OCI-LY1 (cell line): ENCODE data around the gene SNAPC5.

ENCODE experiments used
- H2AFZ ChIP-seq: fragments of 200-600 bp; sonication (generic), shearing (Covaris generic); 2 replicates; pipeline ENCODE4 v1.6.0; 2014; ENCODE audit warnings: antibody characterized with exemption, mild to moderate bottlenecking, low read length
- H3F3A ChIP-seq: fragments of 200-600 bp; sonication (generic), shearing (Covaris generic); 2 replicates; pipeline ENCODE4 v1.6.0; 2014; ENCODE audit warnings: mild to moderate bottlenecking, antibody characterized with exemption, low read length, moderate library complexity; ENCODE audit not compliant: insufficient read depth
- H3K27ac ChIP-seq: fragments of 200-600 bp; sonication (generic); 2 replicates; pipeline ENCODE4 v1.5.1; 2014; ENCODE audit warnings: low read length, mixed run types, mild to moderate bottlenecking, low read depth; ENCODE audit not compliant: poor library complexity, severe bottlenecking
- H3K27me3 ChIP-seq: fragments of 200-600 bp; sonication (generic); 2 replicates; pipeline ENCODE4 v1.6.0; 2014; ENCODE audit warnings: antibody characterized with exemption, mild to moderate bottlenecking, low read length, moderate library complexity; ENCODE audit not compliant: insufficient read depth
- H3K36me3 ChIP-seq: fragments of 200-600 bp; sonication (generic); 2 replicates; pipeline ENCODE4 v1.6.1; 2014; ENCODE audit warnings: mild to moderate bottlenecking, antibody characterized with exemption, low read length, moderate library complexity, mixed read lengths; ENCODE audit not compliant: insufficient read depth
- H3K4me1 ChIP-seq: fragments of 200-600 bp; sonication (generic); 2 replicates; pipeline ENCODE4 v1.5.1; 2014; ENCODE audit warnings: mild to moderate bottlenecking, low read length, moderate library complexity; ENCODE audit not compliant: insufficient read depth, severe bottlenecking
- H3K4me2 ChIP-seq: fragments of 200-600 bp; sonication (generic), shearing (Covaris generic); 2 replicates; pipeline ENCODE4 v1.6.1; 2014; ENCODE audit warnings: low read length
- H3K4me3 ChIP-seq: fragments of 200-600 bp; sonication (generic); 2 replicates; pipeline ENCODE4 v1.5.1; 2014; ENCODE audit warnings: low read length, low read depth, mild to moderate bottlenecking, mixed read lengths; ENCODE audit not compliant: poor library complexity, severe bottlenecking
- H3K79me2 ChIP-seq: fragments of 200-600 bp; shearing (Covaris generic); 2 replicates; pipeline ENCODE4 v1.6.1; 2016; ENCODE audit warnings: mixed run types, low read length, mixed read lengths; ENCODE audit not compliant: insufficient read depth
- H3K9ac ChIP-seq: fragments of 200-600 bp; sonication (generic), shearing (Covaris generic); 2 replicates; pipeline ENCODE4 v1.6.1; 2014; ENCODE audit warnings: mild to moderate bottlenecking, low read length, mixed read lengths
- H3K9me2 ChIP-seq: fragments of 200-600 bp; sonication (generic), shearing (Covaris generic); 2 replicates; pipeline ENCODE4 v1.6.1; 2014; ENCODE audit warnings: low read depth, mild to moderate bottlenecking, low read length, mixed read lengths
- H3K9me3 ChIP-seq: fragments of 200-600 bp; shearing (Covaris generic); 2 replicates; pipeline ENCODE4 v1.6.1; 2014; ENCODE audit warnings: low read length, mixed read lengths
- H4K20me1 ChIP-seq: fragments of 200-600 bp; sonication (generic), shearing (Covaris generic); 2 replicates; pipeline ENCODE4 v1.6.0; 2016; ENCODE audit warnings: mild to moderate bottlenecking, low read length; ENCODE audit not compliant: insufficient read depth
- EZH2 ChIP-seq: fragments of 200-600 bp; sonication (generic), shearing (Covaris generic); IDR thresholded peaks from 2 replicates; pipeline ENCODE4 v1.8.0; 2017; ENCODE audit warnings: borderline replicate concordance, mixed run types, mild to moderate bottlenecking, antibody characterized with exemption, low read length, moderate library complexity, mixed read lengths
- TF ChIP-seq, protein P1 (sequence below): fragments of 200-600 bp; sonication (generic), shearing (Covaris generic); IDR thresholded peaks from 2 replicates; pipeline ENCODE4 v1.5.1; 2017; ENCODE audit warnings: mild to moderate bottlenecking, antibody characterized with exemption, low read length, moderate library complexity, mixed read lengths

The SNAPC5 gene

DNA sequence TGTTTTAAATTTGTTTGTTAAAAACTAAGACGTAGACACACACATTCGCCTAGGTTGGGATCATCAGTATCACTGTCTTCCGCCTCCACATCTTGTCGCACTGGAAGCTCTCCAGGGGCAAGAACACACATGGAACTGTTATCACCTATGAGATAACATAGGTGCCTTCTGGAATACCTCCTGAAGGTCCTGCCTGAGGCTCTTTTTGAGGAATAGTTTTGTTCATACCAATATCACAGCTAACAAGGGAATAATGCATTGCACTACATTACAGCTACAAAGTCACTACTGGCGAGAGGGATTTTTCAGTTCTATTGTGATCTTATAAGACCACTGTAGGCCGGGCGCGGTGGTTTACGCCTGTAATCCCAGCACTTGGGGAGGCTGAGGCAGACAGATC lies 37.5 kb upstream of the SNAPC5 start:
- Histone ChIP-seq H3K9me3 (no peaks in the 10 kb centered on the region), H3K9me2 (no peaks in the 10 kb centered on the region), H3K27me3 (no peaks in the 10 kb centered on the region), H4K20me1 (no peaks in the 10 kb centered on the region), H3K27ac (no peak overlapping the region), H3K36me3 (peaks cover 60% of the 10 kb centered on the region), H3K4me1 (no peaks in the 10 kb centered on the region), H3K4me3 (no peak overlapping the region), H3K4me2 (no peak overlapping the region), H3F3A (peaks cover 6% of the 10 kb centered on the region; the same call in 1 of the 2 replicates), H3K79me2 (no peaks in the 10 kb centered on the region), H3K9ac (no peak overlapping the region), H2AFZ (no peak overlapping the region)
- no peak for TF ChIP-seq EZH2
- TF ChIP-seq, protein P1, sequence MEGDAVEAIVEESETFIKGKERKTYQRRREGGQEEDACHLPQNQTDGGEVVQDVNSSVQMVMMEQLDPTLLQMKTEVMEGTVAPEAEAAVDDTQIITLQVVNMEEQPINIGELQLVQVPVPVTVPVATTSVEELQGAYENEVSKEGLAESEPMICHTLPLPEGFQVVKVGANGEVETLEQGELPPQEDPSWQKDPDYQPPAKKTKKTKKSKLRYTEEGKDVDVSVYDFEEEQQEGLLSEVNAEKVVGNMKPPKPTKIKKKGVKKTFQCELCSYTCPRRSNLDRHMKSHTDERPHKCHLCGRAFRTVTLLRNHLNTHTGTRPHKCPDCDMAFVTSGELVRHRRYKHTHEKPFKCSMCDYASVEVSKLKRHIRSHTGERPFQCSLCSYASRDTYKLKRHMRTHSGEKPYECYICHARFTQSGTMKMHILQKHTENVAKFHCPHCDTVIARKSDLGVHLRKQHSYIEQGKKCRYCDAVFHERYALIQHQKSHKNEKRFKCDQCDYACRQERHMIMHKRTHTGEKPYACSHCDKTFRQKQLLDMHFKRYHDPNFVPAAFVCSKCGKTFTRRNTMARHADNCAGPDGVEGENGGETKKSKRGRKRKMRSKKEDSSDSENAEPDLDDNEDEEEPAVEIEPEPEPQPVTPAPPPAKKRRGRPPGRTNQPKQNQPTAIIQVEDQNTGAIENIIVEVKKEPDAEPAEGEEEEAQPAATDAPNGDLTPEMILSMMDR = no peak

DNA sequence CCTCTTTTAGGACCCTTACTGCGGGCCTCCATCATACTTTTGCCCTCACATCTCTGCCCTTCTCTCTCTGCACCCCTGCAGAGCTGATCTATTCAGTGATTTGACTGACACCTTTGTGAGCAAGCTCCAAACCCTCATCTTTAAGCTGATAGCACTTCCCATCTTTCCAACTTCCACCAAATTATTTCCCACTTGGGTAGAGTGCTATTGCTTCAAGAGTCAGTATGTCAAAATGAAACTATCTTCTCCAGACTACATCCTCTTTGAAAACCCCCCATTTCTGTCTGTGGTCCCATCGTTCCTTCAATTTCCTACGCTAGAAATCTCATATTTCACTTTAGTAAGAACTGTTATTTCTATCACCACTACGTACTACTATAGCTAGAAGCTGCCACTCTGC lies 27.3 kb upstream of the SNAPC5 start:
- H3K36me3 ChIP-seq = peaks cover 86% of the 10 kb centered on the region
- no peaks in the 10 kb centered on the region for H4K20me1 ChIP-seq
- no peaks in the 10 kb centered on the region for H3K9me2 ChIP-seq
- H2AFZ ChIP-seq = no peak overlapping the region
- H3K4me2 ChIP-seq = no peak overlapping the region
- H3K9me3 ChIP-seq = no peaks in the 10 kb centered on the region
- H3K79me2 ChIP-seq = no peaks in the 10 kb centered on the region
- no peaks in the 10 kb centered on the region for H3F3A ChIP-seq
- H3K27me3 ChIP-seq = no peaks in the 10 kb centered on the region
- no peaks in the 10 kb centered on the region for H3K4me1 ChIP-seq
- no peak overlapping the region for H3K27ac ChIP-seq
- no peak overlapping the region for H3K9ac ChIP-seq
- H3K4me3 ChIP-seq = no peak overlapping the region
- TF ChIP-seq EZH2 = no peak
- TF ChIP-seq, protein P1 = no peak

DNA sequence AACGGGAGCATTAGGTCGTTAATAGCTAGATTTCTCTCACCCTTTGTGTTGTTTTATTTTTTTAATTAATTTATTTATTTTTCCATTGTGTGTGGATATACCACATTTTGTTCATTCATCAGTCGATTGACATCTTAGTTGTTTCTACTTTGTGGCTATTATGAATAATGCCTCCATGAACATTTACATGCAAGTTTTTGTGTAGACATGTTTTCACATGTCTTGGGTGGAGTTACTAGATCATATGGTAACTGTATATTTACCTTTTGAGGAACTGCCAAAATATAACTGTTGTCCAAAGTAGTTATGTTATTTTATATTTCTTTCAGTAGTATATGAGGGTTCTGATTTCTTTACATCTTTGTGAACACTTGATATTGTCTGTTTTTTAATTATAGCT lies 26.4 kb upstream of the SNAPC5 start:
- Histone ChIP-seq H3K27me3 (no peaks in the 10 kb centered on the region), H3K4me3 (no peak overlapping the region), H3K4me2 (no peak overlapping the region), H3K79me2 (no peaks in the 10 kb centered on the region), H3K9me3 (no peaks in the 10 kb centered on the region), H2AFZ (no peak overlapping the region), H3K36me3 (peaks cover 85% of the 10 kb centered on the region), H4K20me1 (no peaks in the 10 kb centered on the region), H3K9ac (no peak overlapping the region), H3K4me1 (no peaks in the 10 kb centered on the region), H3K9me2 (no peaks in the 10 kb centered on the region), H3F3A (no peaks in the 10 kb centered on the region), H3K27ac (no peak overlapping the region)
- TF ChIP-seq, protein P1 = no peak
- TF ChIP-seq EZH2 = no peak
